ENCODE data around the gene MDFI.

- TF ChIP-seq CTCF (conservative IDR thresholded peaks at IDR 0.05) (no peak), EZH2 (IDR thresholded peaks at IDR 0.05; ENCODE audit: low read depth) (no peak)
These were observed 13.5 kb upstream of the MDFI start for GRCh38 chr6:41624621-41625380.

Measured in PC-9 (cell line).